ENCODE results near the gene CD79A. TPM values are rescaled to one million over a fixed set of nuclear protein-coding genes. Genes with fewer than 3 reads are reported as not detected.

Gene CD79A
- total RNA-seq, 3 donors from 2014 or later, result 0.80 to 2.9 (median 1.8) TPM

DNA sequence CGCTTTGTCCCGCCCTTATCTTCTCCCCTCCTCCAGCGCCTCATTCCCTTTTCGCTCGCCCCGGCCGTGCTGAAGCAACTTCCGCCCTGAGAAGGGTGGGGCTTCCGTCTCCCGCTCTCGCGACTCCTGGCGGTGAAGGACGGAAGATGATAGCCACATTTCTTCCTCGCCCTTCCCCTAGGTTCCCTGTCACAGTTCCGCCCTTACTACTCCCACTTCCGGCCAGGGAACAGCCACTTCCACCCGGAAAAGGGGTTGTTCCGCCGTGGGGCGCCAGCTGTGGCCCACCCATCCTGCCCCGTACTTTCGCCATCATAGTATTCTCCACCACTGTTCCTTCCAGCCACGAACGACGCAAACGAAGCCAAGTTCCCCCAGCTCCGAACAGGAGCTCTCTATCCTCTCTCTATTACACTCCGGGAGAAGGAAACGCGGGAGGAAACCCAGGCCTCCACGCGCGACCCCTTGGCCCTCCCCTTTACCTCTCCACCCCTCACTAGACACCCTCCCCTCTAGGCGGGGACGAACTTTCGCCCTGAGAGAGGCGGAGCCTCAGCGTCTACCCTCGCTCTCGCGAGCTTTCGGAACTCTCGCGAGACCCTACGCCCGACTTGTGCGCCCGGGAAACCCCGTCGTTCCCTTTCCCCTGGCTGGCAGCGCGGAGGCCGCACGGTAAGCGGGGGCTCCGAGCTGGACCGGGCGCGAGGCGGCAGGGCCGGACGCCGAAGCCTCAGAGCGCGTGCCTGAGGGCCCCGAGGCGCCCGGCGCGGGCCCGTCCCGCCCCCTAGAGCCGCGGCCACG, 17.3 kb upstream of the CD79A start, which contains the start of gene RPS19:
TSS of gene RPS19 (plus strand) at position 638 of the 801 bp plus-strand sequence. CDS start 520 bp downstream, outside the sequence.
- peak; percentile 54 for TF ChIP-seq POLR2A (IDR thresholded peaks at IDR 0.05)
- peak; percentile 92 to 99 (median 94) for TF ChIP-seq POLR2AphosphoS5 (IDR thresholded peaks at IDR 0.05)
- TF ChIP-seq, protein P1, sequence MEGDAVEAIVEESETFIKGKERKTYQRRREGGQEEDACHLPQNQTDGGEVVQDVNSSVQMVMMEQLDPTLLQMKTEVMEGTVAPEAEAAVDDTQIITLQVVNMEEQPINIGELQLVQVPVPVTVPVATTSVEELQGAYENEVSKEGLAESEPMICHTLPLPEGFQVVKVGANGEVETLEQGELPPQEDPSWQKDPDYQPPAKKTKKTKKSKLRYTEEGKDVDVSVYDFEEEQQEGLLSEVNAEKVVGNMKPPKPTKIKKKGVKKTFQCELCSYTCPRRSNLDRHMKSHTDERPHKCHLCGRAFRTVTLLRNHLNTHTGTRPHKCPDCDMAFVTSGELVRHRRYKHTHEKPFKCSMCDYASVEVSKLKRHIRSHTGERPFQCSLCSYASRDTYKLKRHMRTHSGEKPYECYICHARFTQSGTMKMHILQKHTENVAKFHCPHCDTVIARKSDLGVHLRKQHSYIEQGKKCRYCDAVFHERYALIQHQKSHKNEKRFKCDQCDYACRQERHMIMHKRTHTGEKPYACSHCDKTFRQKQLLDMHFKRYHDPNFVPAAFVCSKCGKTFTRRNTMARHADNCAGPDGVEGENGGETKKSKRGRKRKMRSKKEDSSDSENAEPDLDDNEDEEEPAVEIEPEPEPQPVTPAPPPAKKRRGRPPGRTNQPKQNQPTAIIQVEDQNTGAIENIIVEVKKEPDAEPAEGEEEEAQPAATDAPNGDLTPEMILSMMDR (IDR thresholded peaks at IDR 0.05), result peak; percentile 90 to 96 (median 96)

DNA sequence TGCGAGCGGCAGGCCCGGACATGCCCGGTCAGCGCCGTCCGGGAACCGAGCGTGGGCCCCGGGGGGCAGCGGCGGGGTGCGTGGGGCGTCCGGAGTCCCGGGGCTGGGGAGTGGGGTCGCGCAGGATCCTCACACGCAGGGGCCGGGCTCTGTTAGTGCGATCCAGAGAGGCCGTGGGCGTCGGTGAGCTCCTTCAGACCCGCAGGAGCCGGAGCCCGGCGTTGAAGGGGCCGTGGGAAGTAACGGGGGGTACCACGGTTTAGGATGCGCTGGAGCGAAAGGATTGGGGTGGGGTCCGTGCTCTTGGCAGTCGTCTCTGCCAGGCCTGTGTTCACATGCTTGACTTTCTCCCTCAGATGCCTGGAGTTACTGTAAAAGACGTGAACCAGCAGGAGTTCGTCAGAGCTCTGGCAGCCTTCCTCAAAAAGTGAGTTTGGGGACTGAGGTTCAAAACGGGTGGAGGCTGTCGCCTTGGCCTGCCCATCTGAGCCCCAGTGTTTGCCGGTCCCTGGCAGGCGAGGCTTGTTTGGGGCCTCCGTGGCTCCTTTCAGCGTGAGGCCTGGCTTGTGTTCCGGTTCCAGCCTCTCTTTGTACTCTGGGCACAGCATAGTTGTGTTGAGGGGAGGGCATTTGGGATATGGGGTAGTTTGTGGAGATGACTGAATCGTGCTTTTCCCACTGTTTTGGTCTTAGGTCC, 16.5 kb upstream of the CD79A start:
- TF ChIP-seq, protein P1 (IDR thresholded peaks at IDR 0.05), result no peak
- TF ChIP-seq POLR2A (IDR thresholded peaks at IDR 0.05) (no peak), POLR2AphosphoS5 (IDR thresholded peaks at IDR 0.05) (no peak)
- Histone ChIP-seq H3K4me3 (peak overlapping the region; percentile 86 to 98 (median 92)), H3K27me3 (no peaks in the 10 kb centered on the region), H3K36me3 (no peaks in the 10 kb centered on the region), H3K4me1 (peaks cover 12 to 23% of the 10 kb centered on the region in 2 donors), H3K9me3 (no peaks in the 10 kb centered on the region), H3K27ac (peak overlapping the region; percentile 96 to 99)
- intact Hi-C loops (cut with DNase I; ENCODE audit: low total_unique reads), result no loop called here
- no peak for DNase-seq (ENCODE audit: low spot score in 2 of 2)

More for the DNA sequence above, 17.3 kb upstream of the CD79A start, which contains the start of gene RPS19:
- H3K27ac ChIP-seq, result peak within 1 kb of the TSS; percentile 96 to 99
- H3K27me3 ChIP-seq, result no peaks in the 10 kb centered on the region
- H3K9me3 ChIP-seq, result no peaks in the 10 kb centered on the region
- H3K4me1 ChIP-seq, result peaks cover 12 to 23% of the 10 kb centered on the region in 2 donors
- no peaks in the 10 kb centered on the region for H3K36me3 ChIP-seq
- H3K4me3 ChIP-seq, result peak within 1 kb of the TSS; percentile 86 to 98 (median 92)
- peak; percentile 98 for DNase-seq (ENCODE audit: low spot score in 2 of 2)
- intact Hi-C loops (cut with DNase I; ENCODE audit: low total_unique reads), result no loop called here

DNA sequence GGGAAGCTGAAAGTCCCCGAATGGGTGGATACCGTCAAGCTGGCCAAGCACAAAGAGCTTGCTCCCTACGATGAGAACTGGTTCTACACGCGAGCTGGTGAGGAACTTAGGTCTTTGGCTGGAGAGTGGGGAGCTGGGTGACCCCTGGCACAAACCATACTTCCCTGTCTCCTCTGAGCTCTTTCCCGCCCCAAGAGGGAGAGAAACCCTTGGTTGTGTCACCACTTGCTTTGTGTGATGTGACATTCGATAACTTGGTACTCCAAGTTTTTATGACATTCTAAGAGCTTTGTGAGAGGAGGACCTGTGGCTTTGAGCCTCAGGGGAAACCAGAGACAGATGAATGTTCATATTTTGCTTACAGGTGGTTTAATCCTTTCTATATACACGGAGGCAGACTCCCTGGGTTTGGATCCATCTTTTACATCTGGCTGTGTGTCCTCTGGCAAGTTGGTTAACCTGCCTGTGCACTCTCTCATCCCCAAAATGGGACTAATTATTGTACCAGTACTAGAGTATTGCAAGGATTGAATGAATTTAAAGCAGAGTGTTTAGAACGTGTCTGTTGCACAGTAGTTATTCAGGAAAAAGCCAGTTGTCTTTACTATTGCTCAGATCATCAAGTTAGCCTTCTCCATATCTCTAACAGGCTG, 15.8 kb upstream of the CD79A start:
- peaks cover 12 to 23% of the 10 kb centered on the region in 2 donors for H3K4me1 ChIP-seq
- no peak for TF ChIP-seq POLR2AphosphoS5 (IDR thresholded peaks at IDR 0.05)
- TF ChIP-seq, protein P1 (IDR thresholded peaks at IDR 0.05), result no peak
- H3K36me3 ChIP-seq, result no peaks in the 10 kb centered on the region
- H3K27ac ChIP-seq, result peak overlapping the region; percentile 96 to 99
- H3K4me3 ChIP-seq, result peak overlapping the region; percentile 86 to 98 (median 92)
- H3K9me3 ChIP-seq, result no peaks in the 10 kb centered on the region
- no peak for DNase-seq (ENCODE audit: low spot score in 2 of 2)
- intact Hi-C loops (cut with DNase I; ENCODE audit: low total_unique reads), result no loop called here
- no peaks in the 10 kb centered on the region for H3K27me3 ChIP-seq

DNA sequence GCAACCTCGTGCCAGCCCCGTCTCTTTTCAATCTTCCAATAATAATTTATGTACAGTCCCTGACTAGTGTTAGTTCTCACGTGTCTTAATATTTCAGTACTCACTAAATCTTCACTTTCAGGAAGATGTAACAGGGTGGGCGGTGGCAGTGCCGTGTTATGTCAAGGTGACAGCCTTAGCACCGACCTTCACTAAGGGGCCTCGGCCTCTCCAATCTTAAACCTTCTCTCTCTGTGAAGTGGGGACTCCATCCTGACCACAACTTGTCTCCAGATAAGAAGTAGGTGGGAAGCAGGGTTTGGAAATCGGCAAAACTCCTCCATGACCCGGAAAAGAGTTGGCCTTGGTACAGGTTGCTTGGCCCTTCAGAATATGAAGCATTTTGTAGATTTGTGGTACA, 15.2 kb upstream of the CD79A start:
- peaks cover 12 to 29% of the 10 kb centered on the region in 2 donors for H3K4me1 ChIP-seq
- peak overlapping the region in 1 of 2 donors; percentile 96 for H3K27ac ChIP-seq
- no peaks in the 10 kb centered on the region for H3K36me3 ChIP-seq
- H3K4me3 ChIP-seq, result peak overlapping the region in 2 of 3 donors; percentile 92 to 98
- no peaks in the 10 kb centered on the region for H3K9me3 ChIP-seq
- H3K27me3 ChIP-seq, result no peaks in the 10 kb centered on the region
- TF ChIP-seq POLR2AphosphoS5 (IDR thresholded peaks at IDR 0.05) (no peak), POLR2A (IDR thresholded peaks at IDR 0.05) (no peak)
- TF ChIP-seq, protein P1 (IDR thresholded peaks at IDR 0.05), result no peak
- intact Hi-C loops (cut with DNase I; ENCODE audit: low total_unique reads), result no loop called here
- DNase-seq (ENCODE audit: low spot score in 2 of 2), result no peak

All from breast epithelium (tissue), 4 donors.